GM18873 (cell line): Measurements from ENCODE around the gene TRAPPC12.

Source experiments
- ATAC-seq: cut with Tn5 transposase; IDR thresholded peaks from one replicate; pipeline ENCODE4 v1.9.1; 2021; ENCODE audit warnings: mild to moderate bottlenecking, moderate library complexity, moderate number of reproducible peaks; ENCODE audit not compliant: unreplicated experiment, low FRiP score

The TRAPPC12 gene

DNA sequence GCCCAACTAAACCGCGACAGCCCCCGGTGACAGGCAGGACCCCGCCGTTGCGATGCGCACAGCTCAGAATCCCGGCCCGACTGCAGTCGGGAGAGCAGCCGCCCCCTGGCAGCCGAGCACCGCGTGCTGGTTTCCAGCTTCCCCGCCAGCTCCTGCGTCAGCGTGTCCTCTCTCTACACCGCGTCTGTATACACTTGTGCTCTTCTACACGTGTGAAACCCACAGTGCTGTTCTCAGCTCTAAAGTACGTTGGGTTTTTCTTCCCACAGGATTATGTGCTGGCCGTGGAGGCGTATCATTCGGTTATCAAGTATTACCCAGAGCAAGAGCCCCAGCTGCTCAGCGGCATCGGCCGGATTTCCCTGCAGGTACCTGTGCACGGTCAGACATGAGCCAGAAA lies 85.8 kb downstream of the TRAPPC12 start:
- no peak for ATAC-seq

DNA sequence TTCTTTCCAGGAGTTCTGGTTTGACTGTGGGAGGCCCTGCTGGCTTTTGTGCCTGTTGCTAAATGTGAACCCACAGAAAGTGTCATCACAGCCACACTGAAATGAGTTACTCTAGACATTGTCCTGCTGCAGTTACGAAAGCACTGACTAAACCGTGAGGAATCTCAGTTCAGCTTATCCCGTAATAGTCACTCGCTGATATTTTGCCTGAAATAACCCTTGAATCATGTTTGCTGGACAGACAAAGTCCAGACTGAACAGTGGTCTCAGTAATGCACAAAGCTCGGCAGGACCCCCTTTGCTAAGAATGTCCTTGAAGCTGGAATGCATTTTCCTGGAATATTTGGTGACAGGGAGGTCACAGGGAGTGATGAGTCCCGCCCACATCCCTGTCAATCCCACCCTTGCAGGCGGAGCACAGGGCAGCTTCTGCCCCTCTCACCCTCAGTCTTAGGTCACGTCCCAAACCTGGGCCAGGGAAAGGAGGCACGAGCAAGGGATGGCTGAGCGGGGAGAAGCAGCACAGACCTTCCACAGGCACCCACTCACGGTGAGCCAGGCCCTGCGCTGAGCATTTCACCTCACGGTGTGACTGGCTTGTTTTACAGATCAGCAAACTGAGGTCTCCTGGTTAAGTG lies 86.5 kb downstream of the TRAPPC12 start:
- ATAC-seq, result no peak

DNA sequence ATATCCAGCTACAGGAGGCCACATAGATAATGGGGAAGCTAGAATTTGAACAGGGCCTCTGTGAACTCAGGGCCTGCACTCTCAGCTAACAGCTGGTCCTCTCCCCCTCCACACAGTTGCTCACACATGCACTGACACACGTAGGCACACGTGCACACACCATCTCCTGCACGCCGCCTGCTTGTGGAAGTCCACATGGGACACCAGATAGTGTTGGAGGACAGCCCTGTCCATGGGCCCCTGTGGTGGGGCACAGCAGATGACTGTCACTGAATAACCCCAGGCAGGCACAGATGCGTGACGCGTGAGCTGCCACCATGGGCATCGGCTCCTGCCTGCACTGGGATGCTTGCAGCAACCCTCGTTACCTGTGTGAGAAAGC lies 87.0 kb downstream of the TRAPPC12 start:
- ATAC-seq, result no peak

DNA sequence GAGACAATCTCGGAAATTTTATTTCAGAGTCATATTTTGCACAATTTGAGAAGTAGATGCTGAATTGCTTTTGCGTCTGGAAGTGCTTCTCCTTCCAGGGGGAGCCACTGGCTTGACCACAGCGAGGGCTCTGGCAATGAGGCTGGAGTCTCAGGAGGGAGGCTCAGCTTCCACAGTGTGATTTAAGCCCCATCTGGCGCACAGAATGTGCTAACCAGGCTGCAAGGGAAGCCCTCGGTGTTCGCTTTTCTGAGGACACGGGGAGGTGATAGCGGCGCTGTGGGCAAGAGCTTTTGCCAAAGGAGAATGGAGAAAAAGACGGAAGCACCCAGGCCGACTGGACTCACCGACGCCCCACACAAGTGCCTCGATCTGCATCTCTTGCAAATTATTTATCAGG lies 87.5 kb downstream of the TRAPPC12 start:
- no peak for ATAC-seq

DNA sequence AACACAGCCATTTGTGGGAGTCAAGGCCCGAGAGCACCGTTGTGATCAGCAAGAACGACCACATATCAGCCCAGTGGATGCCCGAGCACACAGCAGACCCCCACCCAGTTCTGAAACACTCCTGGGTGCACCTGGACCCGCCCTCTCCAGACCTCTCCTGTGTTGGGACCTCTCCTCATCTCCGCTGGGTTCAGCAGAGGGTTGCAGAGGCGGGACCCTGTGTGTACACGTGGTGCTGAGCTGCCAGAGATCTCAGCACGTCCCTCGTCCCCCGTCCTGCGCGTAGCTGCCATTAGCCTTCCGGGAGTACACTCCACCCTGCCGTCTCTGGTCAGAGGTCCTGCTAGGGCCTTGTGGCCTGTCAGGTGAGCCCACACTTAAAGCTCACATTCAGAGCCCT lies 88.2 kb downstream of the TRAPPC12 start:
- no peak for ATAC-seq

DNA sequence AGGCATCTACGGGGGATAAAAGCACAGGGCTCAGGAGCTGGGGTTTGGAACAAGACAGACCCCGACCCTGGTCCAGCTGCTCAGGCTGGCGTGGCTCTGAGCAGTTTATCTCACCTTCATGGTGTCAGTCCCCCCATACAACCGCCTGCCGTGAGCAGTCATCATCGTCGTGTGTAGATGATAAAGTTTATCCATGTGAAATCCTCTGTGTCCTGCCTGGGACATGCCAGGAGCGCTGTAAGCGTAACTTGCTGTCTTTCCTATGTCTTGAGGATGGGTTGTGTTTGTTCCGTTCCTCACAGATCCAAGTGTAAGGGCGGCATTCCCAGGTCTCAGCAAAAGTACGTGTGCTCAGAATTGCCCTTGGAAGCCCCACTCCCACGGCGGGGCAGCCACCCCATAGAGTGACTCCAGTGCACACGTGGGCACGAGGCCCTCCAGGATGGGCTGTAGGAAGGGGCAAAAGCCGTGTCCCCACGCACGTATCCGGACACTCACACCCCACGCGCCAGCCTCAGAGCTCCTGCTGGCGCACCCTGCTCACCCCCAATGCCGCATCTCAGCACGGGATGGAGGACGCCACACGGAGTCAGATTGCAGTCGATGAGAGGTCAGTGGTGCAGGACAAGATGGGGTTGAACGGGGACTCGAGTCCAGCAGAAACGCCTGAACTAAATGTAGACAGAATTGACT lies 88.9 kb downstream of the TRAPPC12 start:
- no peak for ATAC-seq

DNA sequence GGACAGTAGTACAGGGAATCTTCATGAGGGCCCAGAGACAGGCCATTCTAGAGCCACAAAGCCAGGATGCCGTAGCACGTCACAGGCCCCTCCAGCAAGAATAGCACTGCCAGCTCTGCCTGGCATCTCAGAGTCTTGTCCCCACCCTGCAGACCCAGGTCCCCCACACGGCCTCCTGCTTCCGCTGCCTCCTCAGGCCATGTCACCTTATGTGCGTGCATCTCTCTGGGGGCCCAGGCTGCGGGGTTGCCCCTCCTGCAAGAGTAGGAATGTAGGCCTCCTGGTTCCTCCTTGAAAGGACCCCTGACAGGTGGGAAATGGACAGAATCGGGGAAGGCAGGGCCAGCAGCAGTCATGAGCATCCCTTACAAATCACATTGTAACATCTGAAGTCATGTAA lies 90.0 kb downstream of the TRAPPC12 start:
- ATAC-seq, result no peak

DNA sequence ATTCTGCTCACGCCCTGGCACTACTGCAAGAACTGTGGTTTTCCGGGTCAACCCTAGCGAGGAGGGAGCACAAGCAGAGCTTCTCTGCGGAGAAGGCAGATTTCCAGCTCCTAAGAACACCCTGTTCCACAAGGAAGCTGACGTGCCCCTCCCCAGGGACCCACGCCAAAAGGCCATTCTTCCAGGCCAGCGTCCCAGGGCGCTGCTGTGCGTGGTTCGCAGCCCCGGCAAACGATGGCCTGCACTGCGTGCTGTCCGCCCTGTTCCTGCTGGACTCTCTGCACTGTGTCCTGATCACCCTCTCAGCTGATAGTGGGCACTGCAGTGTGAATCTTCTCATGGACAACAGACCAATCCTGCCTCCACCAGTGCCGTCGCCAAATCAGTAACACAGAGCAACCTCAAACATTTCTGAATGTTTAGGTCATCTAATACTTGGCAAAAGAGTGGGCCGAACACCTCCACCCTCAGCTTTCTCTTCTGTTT lies 90.7 kb downstream of the TRAPPC12 start:
- no peak for ATAC-seq

DNA sequence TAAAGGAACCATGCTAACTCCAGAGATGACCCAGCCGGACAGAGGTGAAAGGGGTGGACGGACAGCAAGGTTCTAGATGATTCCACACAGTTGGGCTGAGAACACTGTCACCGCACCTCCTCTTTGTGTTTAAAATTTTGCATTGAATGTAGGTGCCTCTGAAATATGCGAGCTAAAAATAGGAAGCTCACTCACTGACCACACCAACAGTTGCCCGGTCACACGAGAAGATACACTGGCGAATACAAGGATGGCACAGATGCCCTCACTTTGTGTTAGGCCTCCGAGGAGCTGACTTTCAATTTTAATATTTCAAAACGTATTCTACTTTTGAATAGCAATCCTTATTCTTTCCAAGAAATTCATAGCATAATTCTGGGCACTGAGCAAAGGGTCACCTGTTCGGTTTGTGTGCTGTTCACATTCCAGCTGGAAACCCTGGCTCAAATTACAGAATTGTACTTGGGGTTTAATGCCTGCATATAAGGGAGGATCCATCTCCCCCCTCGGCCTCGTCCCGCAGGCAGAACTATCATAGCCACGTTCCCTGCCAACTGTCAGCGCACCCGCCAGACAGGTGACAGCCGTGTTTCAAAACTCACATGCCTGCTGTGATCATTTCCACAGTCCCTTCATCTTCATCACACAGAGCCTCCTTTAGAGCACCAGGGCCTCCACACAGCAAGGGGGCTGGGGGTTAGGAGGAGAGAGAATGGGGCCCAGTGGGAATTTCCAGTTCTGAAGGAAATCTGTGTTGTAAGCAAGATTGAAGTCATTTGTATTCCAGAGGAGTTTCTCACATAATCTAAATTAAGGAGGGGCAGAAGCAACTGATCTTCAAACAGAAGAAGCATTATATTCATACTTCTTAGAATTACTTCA lies 91.6 kb downstream of the TRAPPC12 start:
- ATAC-seq, result no peak

DNA sequence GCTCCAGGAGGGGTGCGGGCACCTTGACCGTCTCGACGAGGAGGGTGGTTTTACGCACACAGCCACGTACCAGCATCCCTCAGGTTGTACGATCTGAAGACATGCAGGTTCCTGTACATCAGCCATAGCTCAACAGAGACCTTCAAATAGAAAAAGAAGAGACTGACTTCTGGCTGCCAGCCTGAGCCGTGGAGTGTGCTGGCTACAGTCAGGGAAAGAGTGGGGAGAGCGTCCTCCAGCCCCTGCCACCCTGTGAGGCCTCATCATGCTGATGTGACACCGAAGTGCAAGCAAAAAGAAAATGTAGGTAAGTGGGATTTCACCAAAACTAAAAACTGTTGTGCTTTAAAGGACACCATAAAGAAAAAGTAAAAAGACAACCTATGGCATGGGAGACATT lies 92.8 kb downstream of the TRAPPC12 start:
- no peak for ATAC-seq

DNA sequence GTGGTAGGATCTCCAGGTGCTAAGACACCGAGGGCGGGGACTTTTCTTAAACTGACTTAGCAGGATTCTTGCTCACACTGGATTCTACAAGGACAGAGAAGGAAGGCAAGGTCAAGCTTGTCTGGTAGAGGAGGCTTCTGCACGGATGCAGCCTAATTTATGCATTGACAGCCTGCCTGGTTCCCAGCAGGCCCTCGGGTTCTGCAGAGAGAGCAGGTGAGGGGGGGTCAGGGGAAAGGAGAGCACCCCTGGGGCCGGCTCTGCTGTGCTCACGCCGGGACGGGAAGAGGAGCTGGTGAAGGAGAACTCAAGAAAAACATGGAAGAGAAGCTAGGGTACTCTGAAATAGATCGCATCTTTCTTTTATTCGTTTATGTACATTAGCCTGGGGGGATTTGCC lies 93.5 kb downstream of the TRAPPC12 start:
- no peak for ATAC-seq

DNA sequence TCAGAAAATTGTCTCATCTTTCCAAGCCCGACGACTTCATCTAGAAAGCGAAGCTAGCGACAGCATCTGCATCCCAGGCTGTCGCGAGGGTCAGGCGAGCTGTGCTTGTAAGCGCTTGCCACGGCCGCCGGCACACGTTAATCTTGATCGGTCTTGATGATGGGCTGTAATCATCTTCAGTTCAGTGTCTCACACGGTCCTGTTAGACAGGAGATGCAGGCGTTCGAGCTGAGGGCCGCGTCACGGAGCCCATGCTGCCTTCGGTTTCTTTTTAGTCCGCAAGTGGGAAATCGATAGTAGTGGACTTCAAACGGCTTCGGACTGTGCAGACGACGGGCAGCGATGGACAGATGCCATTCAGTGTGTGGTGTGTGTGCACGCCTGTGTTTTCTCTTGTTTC lies 96.3 kb downstream of the TRAPPC12 start:
- no peak for ATAC-seq

DNA sequence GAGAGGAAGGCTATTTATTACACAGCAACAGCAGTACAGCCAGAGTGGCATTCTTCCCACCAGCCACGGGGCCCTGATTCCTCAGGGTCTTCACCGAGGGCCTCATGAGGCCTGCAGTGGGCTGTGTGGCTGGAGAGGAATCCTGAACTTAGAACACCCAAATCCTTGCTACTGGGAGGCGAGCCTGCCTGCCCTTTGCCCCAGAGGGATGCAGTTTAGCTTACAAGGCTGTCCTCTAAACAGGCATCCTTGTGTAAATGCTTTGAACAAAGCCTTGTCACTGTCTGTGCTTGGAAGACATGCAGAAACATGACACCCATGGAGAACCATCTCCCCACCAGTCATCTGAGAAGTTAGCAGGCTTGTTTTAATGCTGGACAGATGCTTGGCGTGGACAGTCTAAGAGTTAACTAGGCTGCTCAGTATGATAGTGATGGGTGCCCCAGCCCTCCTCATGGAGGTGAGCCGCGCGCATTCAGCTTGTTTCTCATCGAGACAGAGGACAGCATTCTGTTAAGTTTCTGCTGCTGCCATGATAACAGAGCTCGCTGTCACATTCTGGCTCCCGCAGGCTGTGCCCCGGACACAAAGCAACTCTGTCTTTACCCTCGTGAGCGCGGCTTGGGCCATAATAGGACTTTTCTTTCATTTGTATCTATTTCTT lies 97.0 kb downstream of the TRAPPC12 start:
- no peak for ATAC-seq

DNA sequence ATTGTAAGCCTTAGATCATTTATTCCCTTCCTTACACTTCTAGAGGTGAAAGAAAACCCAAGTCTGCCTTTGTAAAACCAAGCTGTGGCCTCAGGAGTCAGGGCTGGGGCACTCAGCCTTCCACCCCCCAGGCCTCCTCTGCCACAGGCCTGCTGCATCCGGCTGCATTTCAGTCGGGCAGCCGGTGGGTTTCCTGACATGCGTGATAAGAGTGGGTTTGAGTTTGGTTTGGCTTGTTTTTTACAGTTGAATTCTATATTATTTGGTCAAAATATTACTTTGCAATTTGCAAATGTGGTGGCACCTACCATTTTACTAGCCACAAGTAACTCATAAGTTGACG lies 97.5 kb downstream of the TRAPPC12 start:
- ATAC-seq, result no peak

DNA sequence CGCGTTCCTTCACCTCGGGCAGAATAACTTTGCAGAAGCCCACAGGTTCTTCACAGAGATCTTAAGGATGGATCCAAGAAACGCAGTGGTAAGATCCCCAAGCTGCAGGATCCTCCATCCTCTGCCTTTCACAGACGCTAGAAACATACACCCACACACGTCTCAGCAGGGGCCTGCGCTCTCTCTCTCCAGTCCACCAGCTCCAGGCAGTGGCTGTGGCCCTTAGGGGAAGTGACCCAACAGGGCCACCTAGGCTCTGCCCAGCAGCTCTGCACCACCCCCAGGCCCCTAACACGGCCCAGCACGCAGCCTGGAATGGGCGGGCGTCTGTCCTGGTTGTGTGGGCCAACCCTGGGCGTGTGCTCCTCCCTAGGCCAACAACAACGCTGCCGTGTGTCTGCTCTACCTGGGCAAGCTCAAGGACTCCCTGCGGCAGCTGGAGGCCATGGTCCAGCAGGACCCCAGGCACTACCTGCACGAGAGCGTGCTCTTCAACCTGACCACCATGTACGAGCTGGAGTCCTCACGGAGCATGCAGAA lies 99.4 kb downstream of the TRAPPC12 start:
- no peak for ATAC-seq

DNA sequence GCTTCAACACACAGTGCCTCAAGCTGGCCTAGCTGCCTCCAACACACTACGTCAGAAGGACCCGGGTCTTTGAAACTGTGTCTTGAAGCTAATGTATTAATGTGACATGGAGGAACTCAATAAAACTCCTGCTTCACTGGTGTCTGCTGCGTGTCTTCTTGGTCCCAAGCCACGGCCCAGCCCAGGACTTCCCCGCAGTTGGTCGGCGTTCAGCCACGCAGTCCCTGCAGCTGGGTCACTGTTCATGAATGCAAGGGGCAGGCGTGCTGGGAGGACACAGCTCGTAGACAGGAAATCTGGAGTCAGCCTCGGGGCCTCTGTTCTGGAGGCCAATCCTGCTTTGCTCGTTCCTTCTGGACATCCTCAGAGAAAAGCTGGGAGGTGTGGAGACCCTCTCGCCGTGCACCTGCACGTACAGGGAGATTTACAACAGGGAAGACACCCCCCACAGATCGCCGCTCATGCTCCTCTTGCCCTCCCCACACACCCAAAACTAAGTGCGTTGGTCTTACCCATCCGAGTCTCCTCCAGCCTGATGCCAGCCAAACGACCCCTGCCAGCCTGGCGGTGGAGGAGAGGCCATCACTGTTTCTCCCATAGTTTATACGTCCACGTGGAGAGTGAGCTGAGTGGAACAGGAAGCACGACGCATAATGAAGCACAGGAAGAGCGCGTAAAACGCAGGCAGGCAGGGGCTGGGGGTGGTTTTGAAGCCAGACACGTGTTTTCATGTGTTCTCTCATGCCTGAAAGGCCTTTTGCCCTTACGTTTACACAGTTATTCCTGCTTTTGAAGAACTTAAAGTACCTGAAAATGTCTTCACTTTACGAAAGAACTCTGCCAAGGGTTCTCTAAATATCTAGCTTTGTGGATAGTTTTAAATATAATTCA lies 100.2 kb downstream of the TRAPPC12 start:
- ATAC-seq, result no peak

DNA sequence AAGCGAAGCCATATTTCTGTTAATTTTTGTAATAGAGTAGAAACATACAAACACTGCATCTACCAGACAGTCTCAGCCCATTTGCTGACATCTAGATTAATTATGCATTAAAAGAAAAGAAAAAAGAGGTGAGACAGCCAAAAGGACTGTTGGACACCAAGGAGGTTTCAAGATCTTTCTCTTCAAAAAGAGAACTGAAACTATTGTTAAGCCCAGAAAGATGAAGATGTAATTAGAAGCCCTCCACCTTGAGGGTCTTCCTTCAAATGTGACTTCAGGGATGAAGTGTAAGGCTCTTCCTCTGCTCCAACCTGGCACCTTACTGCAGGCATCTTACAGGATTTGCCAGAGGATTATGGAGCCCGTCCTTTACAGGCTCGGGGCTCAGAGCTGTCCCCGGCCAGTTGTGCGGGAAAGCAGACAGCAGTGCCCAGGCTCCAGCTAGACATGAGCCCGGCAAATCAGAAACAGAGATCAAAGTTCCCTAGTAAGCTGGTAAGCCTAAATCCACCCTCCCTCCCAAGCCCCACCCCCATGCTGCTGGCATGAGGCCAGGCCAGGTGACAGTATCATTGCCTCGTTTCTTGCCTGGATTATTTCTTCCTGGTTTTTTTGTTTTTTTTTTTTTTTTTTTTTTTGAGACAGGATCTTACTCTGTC lies 101.0 kb downstream of the TRAPPC12 start:
- no peak for ATAC-seq

DNA sequence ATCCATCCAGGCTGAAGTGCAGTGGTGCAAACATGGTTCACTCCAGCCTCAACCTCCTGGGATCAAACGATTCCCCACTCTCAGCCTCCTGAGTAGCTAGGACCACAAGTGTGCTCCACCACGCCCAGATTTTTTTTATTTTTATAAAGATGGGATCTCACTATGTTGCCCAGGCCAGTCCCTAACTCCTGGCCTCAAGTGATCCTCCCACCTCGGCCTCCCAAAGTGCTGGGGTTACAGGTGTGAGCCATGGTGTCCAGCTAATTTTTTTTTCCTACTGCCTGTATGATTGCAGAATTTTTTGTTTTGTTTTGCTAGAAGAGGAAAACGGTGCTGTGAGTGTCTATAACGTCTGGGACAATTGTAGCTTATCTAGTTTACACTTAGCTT lies 101.5 kb downstream of the TRAPPC12 start:
- no peak for ATAC-seq

DNA sequence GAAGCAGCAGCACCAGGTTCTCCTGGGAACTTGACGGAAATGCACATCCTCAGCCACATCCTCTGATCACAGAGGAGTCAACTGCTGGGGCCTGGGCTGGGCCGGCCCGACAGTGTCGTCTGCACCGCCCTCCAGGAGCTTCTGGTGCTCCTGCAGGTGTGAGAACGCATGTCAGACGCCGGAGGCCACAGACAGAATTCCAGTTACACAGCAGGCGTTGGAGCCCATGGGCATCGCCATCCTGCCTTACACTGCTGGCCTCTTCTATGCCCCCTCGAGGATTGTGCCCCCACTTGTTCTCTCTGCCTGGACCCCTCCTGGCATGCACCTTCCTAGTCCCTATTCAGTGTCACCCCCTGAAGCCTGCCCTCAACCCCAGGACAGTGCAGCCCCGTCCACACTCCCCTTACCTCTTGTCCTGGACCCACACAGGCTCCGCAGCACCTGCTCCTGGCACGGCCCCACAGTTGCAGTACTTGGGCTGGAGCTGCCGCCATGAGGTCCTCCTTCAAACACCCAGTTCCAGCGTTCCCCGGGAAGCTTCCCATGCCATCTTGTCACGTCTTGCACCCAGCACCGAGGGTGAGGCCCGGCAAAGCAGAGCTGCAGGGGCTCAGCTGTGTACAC lies 102.4 kb downstream of the TRAPPC12 start:
- ATAC-seq, result no peak
